Loucy (cell line): ENCODE results near the gene C16orf74.

Experiments used
- EZH2phosphoT487 ChIP-seq: fragments of 200-600 bp; IDR thresholded peaks from 2 replicates; pipeline ENCODE4 v1.6.1; 2018; ENCODE audit warnings: antibody characterized with exemption, mild to moderate bottlenecking, moderate library complexity, borderline replicate concordance
- TF ChIP-seq, protein P1 (sequence below): fragments of 200-600 bp; sonication (generic); conservative IDR thresholded peaks from 2 replicates; pipeline ENCODE4 v1.5.1; 2014; ENCODE audit warnings: mild to moderate bottlenecking, antibody characterized with exemption, low read length

- TF ChIP-seq, protein P1, sequence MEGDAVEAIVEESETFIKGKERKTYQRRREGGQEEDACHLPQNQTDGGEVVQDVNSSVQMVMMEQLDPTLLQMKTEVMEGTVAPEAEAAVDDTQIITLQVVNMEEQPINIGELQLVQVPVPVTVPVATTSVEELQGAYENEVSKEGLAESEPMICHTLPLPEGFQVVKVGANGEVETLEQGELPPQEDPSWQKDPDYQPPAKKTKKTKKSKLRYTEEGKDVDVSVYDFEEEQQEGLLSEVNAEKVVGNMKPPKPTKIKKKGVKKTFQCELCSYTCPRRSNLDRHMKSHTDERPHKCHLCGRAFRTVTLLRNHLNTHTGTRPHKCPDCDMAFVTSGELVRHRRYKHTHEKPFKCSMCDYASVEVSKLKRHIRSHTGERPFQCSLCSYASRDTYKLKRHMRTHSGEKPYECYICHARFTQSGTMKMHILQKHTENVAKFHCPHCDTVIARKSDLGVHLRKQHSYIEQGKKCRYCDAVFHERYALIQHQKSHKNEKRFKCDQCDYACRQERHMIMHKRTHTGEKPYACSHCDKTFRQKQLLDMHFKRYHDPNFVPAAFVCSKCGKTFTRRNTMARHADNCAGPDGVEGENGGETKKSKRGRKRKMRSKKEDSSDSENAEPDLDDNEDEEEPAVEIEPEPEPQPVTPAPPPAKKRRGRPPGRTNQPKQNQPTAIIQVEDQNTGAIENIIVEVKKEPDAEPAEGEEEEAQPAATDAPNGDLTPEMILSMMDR, result no peak
- no peak for TF ChIP-seq EZH2phosphoT487
Measured at GRCh38 chr16:85750146-85750826, 610 bp downstream of the C16orf74 start.
